SKM-1 treated with dmso at 0.1 percent for 144 hours (cell line): ENCODE results near the gene AKR1A1.
A peak's percentile ranks its signal among the peaks of the same experiment; 100 is the strongest.
"Not testable (repeated sequence)": the region's sequence is repeated elsewhere in the genome, so short reads cannot be mapped to it uniquely, and the experiment has no call there.

Experiments
- DNase-seq: peaks from one replicate; lab custom pipeline; 2025; ENCODE audit not compliant: unreplicated experiment; lab: John Stamatoyannopoulos, UW

The AKR1A1 gene

DNA sequence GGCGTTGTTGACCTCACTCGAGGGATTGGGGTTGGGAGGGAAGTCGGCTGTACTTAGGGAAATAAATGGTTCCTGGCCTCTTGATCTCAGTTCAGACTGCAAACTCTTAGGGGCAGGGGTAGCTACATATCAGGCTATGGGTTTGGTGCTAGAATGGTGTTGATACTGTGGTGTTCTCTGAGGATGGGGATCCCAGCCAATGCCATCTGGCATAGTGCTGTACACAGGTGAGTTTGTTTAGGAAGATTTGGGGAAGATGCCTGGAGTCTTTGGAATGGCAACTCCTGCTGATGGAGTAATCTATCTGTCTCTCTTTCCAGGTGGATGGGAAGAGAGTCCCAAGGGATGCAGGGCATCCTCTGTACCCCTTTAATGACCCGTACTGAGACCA, 18.9 kb downstream of the AKR1A1 start:
- no peak for DNase-seq

DNA sequence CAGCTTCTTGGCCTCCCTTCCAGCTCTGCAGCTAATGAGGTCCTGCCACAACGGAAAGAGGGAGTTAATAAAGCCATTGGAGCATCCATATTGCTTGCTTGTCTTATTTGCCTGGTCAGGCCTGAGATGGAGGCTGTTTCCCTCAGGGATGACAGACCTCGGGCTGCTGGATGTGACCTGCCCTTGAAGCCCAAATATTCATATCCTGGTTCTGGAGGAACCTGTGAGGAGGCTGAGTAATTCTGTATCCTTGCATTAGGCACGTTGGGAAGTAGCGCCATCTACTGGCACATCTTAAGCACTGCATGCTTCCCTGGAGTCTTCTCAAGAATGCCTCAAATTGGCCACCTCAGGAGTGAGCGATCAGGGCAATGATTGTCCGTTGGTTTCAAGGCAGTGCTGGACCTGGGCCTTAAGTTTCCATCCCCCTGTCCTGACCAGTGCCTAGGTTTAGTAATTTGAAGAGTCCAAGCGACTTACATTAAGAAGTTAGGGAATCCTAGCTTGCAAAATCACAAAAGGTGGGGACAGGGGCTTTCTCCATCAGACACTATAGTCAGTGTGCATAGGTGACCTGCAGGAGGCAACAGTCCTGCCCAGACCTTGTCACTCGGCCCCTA, 19.4 kb downstream of the AKR1A1 start:
- peak; percentile 58 for DNase-seq

GRCh38 chr1:45570631-45571030, 20.0 kb downstream of the AKR1A1 start:
- DNase-seq: no peak

GRCh38 chr1:45573231-45573804, 22.7 kb downstream of the AKR1A1 start:
- no peak for DNase-seq

GRCh38 chr1:45574105-45574626, 23.5 kb downstream of the AKR1A1 start:
- DNase-seq: no peak

GRCh38 chr1:45583264-45583665, 32.6 kb downstream of the AKR1A1 start:
- DNase-seq: peak; percentile 98

- DNase-seq: peak; percentile 57
Measured at GRCh38 chr1:45583666-45584350, 33.2 kb downstream of the AKR1A1 start, which contains the start of gene NASP. TSS of gene NASP (plus strand) at chr1:45584041. CDS start at chr1:45584147, 106 bp downstream.

GRCh38 chr1:45584351-45585109, 33.9 kb downstream of the AKR1A1 start:
- DNase-seq: peak; percentile 72

DNA sequence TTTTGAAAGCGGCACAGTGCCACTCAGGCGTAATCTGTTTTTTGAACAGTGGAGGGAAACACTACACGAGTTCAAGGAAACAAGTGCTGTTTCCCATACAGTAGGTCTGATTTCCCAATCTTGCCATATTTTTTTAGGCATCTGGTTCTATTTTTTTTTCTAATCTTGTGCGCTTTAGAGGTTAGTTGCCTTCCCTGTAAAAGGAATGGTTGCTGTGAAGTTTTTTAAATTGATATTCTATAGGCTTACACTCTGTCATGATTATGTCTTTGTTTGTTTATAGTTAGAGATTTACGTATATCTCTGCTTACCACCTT, 34.4 kb downstream of the AKR1A1 start:
- DNase-seq: no peak

DNA sequence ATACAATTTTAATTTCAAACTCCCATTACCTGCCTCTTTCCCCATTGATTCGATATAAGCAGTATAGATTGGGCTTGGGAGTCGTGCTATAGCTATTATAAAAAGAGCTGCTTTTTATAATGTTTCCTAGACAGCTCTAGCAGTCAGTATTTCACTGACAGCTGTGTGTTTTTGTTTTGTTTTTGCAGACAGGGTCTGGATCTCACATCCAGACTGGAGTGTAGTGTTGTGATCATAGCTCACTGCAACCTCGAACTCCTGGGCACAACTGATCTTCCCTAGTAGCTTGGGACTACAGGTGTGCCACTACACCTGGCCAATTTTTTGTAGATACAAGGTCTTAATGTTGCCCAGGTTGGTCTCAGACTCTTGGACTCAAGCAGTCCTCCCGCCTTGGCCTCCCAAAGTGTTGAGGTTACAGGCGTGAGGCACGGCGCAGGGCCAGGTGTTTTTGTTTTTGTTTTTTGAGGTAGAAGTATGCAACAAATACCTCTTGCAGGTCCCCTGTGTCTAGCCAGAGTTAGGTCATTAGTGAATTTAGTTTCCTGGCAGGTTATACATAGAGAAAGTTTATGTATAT, 35.0 kb downstream of the AKR1A1 start:
- DNase-seq: no peak

DNA sequence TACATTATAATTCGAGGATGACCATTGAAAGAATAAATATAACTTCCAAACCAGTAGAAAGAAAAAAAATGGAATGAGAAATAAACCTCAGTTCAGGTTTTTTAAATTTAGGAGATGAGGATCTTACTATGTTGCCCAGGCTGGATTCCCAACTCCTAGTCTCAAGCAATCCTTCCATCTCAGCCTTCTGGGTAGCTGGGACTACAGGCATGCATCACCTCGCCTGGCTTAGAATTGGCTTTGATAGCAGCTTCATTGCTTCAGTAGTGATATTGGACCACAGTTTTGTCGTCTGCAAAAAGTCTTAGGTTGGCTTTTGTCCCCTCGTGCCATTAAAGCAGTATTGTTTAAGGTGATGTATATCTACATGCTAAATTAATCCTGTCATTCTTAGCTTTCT, 36.1 kb downstream of the AKR1A1 start:
- DNase-seq: no peak

DNA sequence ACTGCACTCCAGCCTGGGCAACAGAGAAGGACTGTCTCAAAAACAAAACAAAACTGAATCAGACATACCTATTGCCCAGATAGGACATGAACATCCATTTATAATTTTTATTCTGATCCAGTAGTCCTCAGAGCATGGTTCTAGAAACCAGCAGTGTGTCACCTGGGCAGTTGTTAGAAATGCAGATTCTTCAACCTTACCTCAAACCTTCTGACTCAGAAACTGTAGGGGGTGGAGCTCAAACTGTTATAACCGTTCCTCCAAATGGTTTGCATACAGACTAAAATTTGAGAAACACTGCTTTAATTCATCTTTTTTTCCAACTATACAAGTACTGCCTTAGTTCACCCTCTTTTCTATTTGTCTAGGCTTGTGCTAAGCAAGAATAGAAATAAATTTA, 39.2 kb downstream of the AKR1A1 start:
- no peak for DNase-seq

GRCh38 chr1:45594412-45594811, 43.8 kb downstream of the AKR1A1 start:
- no peak for DNase-seq

- DNase-seq: not testable (repeated sequence)
Measured at GRCh38 chr1:45596765-45597164, 46.1 kb downstream of the AKR1A1 start.

GRCh38 chr1:45604239-45604638, 53.6 kb downstream of the AKR1A1 start:
- no peak for DNase-seq

DNA sequence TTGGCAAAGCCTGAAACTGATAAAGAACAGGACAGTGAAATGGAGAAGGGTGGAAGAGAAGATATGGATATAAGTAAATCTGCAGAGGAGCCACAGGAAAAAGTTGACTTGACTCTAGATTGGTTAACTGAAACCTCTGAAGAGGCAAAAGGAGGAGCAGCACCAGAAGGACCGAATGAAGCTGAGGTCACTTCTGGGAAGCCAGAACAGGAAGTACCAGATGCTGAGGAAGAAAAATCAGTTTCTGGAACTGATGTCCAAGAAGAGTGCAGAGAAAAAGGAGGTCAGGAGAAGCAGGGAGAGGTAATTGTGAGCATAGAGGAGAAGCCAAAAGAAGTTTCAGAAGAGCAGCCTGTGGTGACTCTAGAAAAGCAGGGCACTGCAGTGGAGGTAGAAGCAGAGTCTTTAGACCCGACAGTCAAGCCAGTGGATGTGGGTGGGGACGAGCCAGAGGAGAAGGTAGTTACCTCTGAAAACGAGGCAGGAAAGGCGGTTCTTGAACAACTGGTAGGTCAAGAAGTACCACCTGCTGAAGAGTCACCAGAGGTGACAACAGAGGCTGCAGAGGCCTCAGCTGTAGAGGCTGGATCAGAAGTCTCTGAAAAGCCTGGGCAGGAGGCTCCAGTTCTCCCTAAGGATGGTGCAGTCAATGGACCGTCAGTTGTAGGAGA, 56.9 kb downstream of the AKR1A1 start:
- no peak for DNase-seq

- DNase-seq: no peak
Measured at GRCh38 chr1:45608175-45609156, 57.8 kb downstream of the AKR1A1 start.

DNA sequence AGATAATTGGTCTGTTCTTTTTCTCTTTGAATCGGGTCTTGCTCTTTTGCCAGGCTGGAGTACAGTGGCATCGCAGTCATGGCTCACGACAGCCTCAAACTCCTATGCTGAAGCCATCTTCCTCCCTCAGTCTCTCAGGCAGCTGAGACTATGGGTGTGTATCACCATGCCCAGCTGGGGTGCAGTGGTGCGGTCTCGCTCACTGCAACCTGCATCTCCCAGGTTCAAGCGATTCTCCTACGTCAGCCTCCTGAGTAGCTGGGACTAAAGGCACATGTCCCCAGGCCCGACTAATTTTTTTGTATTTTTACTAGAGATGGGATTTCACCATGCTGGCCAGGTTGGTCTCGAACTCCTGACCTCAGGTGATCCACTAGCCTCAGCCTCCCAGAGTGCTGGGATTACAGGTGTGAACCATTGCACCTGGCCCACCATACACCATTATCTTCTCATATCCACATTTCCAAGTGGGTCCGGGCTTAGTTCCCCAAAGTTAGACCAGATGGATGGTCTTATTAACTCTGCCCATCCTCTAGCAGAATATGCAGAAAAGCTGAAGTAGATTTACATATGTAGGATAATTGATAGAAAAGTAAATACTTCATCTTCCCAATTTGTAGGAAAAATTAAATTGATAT, 60.1 kb downstream of the AKR1A1 start:
- no peak for DNase-seq

DNA sequence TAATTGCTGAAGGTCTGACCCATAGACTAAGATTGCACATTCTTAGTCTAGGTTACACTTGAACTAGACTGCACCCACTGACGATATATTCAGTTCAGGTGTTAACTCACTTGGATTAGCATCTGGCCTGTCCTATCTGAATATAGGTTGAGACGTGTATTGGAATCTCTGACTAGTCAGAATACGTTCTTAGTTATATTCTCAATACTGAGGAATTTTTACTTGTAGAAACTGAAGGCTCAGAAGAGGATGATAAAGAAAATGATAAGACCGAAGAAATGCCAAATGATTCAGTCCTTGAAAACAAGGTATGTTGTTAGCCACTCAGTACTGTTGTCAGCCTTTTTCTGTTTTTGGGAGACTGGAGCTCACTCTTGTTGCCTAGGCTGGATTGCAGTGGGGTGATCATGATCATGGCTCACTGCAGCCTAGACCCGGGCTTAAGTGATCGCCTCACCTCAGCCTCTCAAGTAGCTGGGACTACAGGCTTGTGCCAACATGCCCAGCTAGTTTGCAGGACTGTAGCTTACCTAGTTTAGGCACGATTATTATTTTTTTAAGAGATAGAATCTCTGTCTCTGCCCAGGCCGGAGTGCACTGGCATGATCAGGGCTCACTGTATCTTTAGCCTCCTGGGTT, 62.4 kb downstream of the AKR1A1 start:
- DNase-seq: no peak
